AG08396 (cell line): ENCODE measurements around the gene HIGD1C.
"Not testable (repeated sequence)": the region's sequence is repeated elsewhere in the genome, so short reads cannot be mapped to it uniquely, and the experiment has no call there.

Experiments used
- DNase-seq: peaks from one replicate; pipeline ENCODE4 v3.0.0; 2012; ENCODE audit warnings: low spot score, mixed read lengths

The HIGD1C gene

DNA sequence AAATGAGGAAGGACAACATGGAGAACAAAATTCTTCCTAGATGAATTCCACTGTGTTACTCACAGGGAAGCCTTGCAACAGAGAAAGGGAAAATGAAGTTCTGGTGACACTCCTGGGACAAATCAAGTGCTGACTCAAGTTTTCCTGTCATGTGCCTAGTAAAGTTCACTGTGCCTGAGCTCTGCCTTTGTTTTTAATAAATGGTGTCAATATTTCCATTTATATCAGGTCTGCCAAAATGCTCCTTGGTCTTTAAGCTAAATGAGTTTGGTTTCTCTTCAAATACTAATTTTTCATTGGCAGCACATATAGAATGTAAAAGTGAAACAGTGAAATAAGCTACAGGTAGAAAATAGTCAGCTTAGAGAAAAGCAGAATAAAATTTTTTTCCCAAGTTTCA is 33.0 kb downstream of the HIGD1C start:
- DNase-seq = peak; percentile 51

DNA sequence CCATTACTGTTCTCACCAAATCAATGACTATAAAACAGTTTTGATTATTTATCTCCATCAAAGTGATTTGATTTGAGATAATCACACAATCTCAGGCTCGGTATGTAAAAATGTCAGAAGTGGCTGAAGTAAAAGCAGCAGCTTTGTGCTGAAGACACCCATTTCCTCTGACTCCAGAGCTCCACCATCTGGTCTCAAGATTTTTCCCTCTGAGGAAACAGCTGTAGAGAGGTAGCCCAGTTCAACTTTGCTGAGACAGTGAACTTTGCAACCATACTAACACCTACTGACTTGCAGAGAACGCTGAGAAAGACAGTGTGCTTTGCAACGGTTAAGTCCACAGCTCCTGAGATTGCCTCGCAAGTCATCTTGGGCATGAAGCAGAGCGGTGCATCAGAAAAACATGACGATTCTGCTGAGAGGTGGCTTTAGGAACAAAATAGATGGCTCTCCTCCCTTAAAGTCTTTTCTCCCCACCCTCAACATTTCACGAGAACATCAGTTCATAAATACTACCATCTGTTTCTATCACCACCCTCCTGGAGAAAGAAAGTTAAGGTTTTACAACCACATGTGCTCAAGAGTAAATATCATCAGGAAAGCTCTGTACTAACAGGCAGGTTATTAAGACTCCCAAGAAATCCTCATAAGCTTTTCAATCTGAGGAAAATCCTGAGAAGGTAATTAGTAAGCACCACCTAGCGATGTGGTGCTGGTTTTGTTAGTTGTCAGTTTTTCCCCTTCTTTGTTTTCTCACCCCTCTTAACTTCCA is 34.8 kb downstream of the HIGD1C start:
- peak; percentile 56 for DNase-seq

DNA sequence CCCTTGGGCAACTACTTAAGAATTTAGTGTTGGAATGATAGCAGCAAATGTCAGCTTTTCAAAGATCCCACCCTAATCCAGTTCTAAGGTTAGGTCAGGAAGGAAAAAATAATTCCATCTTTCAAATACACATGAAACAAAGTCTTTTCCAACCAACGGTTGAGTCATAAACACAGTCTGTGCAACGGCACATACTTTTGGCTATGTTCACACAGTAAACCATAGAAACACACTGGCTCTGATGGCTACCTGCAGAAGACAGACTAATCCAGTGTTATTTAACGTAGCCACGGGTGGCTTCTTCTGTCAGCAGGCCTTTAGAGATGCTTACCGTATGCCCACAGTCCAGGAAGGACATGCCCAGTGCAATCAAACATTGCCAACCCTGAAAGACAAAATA is 35.7 kb downstream of the HIGD1C start:
- DNase-seq = no peak

- DNase-seq = no peak
Measured at GRCh38 chr12:50988871-50989270, 36.5 kb downstream of the HIGD1C start.

- DNase-seq = no peak
Measured at GRCh38 chr12:50990147-50990727, 37.9 kb downstream of the HIGD1C start.

GRCh38 chr12:50990791-50991190 is 38.4 kb downstream of the HIGD1C start:
- DNase-seq = no peak

GRCh38 chr12:50991291-50991690 is 38.9 kb downstream of the HIGD1C start:
- DNase-seq = no peak

GRCh38 chr12:50992819-50993218 is 40.5 kb downstream of the HIGD1C start:
- no peak for DNase-seq

- DNase-seq = no peak
Measured at GRCh38 chr12:50999093-50999492, 46.7 kb downstream of the HIGD1C start.

- DNase-seq = peak; percentile 31
Measured at GRCh38 chr12:51000245-51000644, 47.9 kb downstream of the HIGD1C start.

DNA sequence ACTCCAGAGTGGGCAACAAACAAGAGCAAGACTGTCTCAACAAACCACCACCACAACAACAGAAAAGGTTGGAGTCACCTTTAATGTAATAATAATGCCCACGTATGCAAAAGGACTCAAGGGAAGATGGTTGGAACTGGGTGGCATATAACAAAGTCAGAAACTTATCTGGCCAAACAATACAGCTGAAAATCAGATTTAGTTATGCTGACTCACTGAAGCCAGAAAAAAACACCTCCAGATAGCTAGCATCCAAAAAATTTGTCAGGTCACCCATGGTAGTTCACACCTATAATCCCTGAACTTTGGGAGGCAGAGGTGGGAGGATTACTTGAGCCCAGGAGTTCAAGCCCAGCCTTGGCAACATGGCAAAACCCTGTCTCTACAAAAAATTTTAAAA is 49.5 kb downstream of the HIGD1C start:
- no peak for DNase-seq

- no peak for DNase-seq
Measured at GRCh38 chr12:51004504-51004903, 52.2 kb downstream of the HIGD1C start.

DNA sequence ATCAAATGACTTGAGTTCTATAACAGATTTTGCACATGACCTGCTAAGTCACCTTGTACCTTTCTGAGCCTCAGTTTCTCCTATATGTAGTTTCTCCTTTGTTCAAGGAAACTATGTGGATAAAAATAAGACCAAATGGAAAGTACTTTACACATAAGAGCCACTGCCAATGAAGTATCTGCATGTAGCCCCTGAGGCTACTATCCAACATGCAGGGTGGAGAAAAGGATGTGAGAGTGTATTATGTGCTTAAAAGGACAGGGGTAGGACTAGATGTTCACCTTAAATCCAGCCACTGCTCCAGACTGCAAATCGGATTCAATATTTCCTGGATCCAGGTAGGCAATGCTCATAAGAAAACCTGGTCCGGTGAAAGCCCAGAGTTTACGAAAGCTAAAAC is 52.7 kb downstream of the HIGD1C start:
- DNase-seq = no peak

DNA sequence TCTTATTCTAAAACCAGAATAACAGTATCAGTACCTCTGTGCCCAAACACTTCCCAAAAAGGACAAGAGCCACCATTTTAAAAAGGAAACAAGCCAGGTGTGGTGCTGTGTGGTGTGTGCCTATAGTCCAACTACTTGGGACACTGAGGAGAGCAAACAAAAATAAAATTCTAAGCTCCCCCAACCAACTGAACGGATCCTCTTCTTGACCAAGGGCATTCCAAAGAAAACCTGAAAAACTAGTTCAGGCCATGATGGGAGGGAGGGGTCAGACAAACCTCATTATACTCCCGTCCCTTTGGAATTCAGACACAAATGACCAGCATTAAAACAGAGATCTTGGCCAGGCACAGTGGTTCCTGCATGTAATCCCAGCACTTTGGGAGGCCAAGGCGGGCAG is 53.3 kb downstream of the HIGD1C start:
- no peak for DNase-seq

GRCh38 chr12:51008329-51009055 is 56.1 kb downstream of the HIGD1C start:
- no peak for DNase-seq

DNA sequence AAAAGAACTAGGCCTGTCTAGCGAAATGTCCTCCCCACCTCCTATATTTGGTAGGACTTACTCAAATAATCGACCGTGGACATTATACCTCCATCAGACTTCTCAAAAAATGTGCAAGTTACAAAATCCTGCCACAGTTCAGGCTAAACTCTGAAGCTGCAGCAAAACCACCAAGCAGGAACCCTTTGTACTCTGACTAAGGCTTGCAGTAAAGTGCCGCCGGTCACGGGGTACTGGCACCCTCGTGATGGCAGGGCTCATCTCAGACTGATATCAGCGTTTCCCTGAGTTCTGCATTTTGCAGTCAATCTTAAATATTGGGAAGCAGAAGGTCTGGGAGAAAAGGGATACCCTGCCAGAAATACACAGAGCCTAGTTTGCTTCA is 56.7 kb downstream of the HIGD1C start:
- no peak for DNase-seq

GRCh38 chr12:51011955-51012354 is 59.6 kb downstream of the HIGD1C start:
- no peak for DNase-seq

- DNase-seq = no peak
Measured at GRCh38 chr12:51012570-51013236, 60.4 kb downstream of the HIGD1C start.

DNA sequence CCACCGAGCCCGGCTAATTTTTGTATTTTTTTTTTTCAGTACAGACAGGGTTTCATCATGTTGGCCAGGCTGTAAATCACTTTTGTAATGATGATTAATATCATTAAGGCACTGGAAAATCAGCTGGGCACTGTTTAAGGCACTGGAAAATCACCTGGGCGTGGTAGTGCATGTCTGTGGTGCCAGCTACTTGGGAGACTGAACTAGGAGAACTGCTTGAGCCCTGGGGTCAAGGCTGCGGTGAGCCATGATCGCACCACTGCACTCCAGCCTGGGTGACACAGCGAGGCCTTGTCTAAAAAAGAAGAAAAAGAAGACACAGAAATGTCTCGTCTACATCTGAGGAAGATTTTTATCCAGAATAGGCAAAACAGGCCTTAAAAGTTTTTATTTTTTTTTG is 61.1 kb downstream of the HIGD1C start:
- no peak for DNase-seq

DNA sequence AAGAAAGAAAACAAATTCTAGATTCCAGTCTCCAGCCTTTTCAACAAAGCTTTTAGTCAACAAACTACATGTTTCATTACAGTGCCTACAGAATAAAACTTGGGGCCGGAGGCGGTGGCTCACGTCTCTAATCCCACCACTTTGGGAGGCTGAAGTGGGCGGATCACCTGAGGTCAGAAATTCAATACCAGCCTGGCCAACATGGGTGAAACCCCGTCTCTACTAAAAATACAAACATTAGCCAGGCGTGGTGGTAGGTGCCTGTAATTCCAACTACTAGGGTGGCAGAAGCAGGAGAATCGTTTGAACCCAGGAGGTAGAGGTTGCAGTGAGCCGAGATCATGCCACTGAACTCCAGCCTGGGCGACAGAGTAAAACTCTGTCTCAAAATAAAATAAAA is 62.1 kb downstream of the HIGD1C start:
- not testable (repeated sequence) for DNase-seq

GRCh38 chr12:51017452-51017851 is 65.1 kb downstream of the HIGD1C start:
- DNase-seq = no peak

GRCh38 chr12:51018956-51019355 is 66.6 kb downstream of the HIGD1C start:
- DNase-seq = no peak

DNA sequence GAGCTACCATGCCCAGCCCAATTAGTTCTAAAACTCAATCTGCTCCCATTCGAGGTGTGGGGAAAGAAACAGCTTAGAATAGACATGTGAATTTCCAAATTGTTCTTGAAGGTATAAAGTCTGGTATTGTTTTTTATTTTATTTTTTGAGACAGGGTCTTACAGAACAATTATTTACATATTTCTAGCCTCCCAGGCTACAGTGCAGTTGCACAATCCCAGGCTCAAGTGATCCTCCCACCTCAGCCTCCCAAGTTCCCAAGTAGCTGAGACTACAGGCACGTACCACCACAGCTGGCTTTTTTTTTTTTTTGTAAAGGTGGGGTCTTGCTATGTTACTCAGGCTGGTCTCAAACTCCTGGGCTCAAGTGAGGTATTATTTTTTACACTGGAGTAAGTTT is 67.6 kb downstream of the HIGD1C start:
- no peak for DNase-seq
